Left lung (tissue), 10 donors: ENCODE results near the gene SLC12A8. TPM values are rescaled to one million over a fixed set of nuclear protein-coding genes. Genes with fewer than 3 reads are reported as not detected.
A peak's percentile ranks its signal among the peaks of the same experiment; 100 is the strongest.

Experiments
- ATAC-seq: fragments of 200-7000 bp; cut with Tn5 transposase; one replicate; pipeline ENCODE4 v1.9.1; 2020; ENCODE audit warnings: moderate library complexity
- DNase-seq, 4 donors: peaks; one replicate each; pipeline ENCODE4 v3.0.0-alpha.2; 2013 to 2020
- H3K27ac ChIP-seq, 2 donors: fragments of 200-600 bp; sonication (generic) in 1 of 2; one replicate each; pipeline versions ENCODE4 v1.5.0 to v1.8.0; 2020 to 2021
- H3K27me3 ChIP-seq, 2 donors: fragments of 200-600 bp; sonication (generic) in 1 of 2; one replicate each; pipeline versions ENCODE4 v1.5.0 to v1.8.0; 2020 to 2021
- H3K36me3 ChIP-seq, 2 donors: fragments of 200-600 bp; sonication (generic) in 1 of 2; one replicate each; pipeline versions ENCODE4 v1.5.0 to v1.8.0; 2020 to 2021
- H3K4me1 ChIP-seq, 2 donors: fragments of 200-600 bp; one replicate each; pipeline ENCODE4 v1.8.0; 2021
- H3K4me3 ChIP-seq, 2 donors: fragments of 200-600 bp; sonication (generic) in 1 of 2; one replicate each; pipeline versions ENCODE4 v1.5.0 to v1.8.0; 2020 to 2021; ENCODE audit warnings: mild to moderate bottlenecking in 1 of 2
- H3K9me3 ChIP-seq, 2 donors: fragments of 200-600 bp; sonication (generic) in 1 of 2; one replicate each; pipeline versions ENCODE4 v1.5.0 to v1.8.0; 2020 to 2021
- CTCF ChIP-seq, 2 donors: fragments of 200-600 bp; sonication (generic) in 1 of 2; IDR thresholded peaks; one replicate each; pipeline versions ENCODE4 v1.5.0 to v1.8.0; 2021; ENCODE audit warnings: antibody characterized with exemption in 2 of 2
- intact Hi-C, 2 donors: fragments of 100-400 bp; cut with DNase I; formaldehyde crosslinking; loops; one replicate each; pipeline versions ENCODE4 v1.11.2 to v1.14.2; 2022
- polyA plus RNA-seq, 6 donors: library from polyadenylated mRNA; unstranded; fragments of 120-200 nt; gene quantifications; one replicate each; pipeline ENCODE4 v1.2.1, GENCODE V29; 2013; ENCODE audit not compliant: insufficient read length in 6 of 6
- total RNA-seq, 2 donors: library from RNA; stranded (reverse); fragmentation: NEBNext Ultra II Directional; extraction: Animal tissue kit (Norgen Biotek cat#: 25700); gene quantifications; one replicate each; pipeline ENCODE4 v1.2.1, GENCODE V29; 2021
- donor health status: DM: no; HTN: yes; CAD: no.
- donor health status: DM: no; HTN: no; CAD: no.

SLC12A8 gene
- total and polyA plus RNA-seq, 8 donors, result 1.1 to 17.1 (median 1.6) TPM

GRCh38 chr3:125148016-125148812 lies 64.3 kb downstream of the SLC12A8 start:
- ATAC-seq (no peak), DNase-seq (no peak)
- Histone ChIP-seq H3K36me3 (no peaks in the 10 kb centered on the region), H3K9me3 (no peaks in the 10 kb centered on the region), H3K27me3 (no peaks in the 10 kb centered on the region), H3K27ac (peak overlapping the region in 1 of 2 donors; percentile 64), H3K4me3 (no peak overlapping the region), H3K4me1 (peaks cover 27 to 80% of the 10 kb centered on the region in 2 donors)
- intact Hi-C loops, result no loop called here
- TF ChIP-seq CTCF (IDR thresholded peaks at IDR 0.05), result no peak

- no peak for TF ChIP-seq CTCF (IDR thresholded peaks at IDR 0.05)
- Histone ChIP-seq H3K27me3 (no peaks in the 10 kb centered on the region), H3K9me3 (no peaks in the 10 kb centered on the region), H3K4me3 (no peak overlapping the region), H3K36me3 (no peaks in the 10 kb centered on the region), H3K27ac (peak overlapping the region; percentile 64 to 65), H3K4me1 (peaks cover 30 to 87% of the 10 kb centered on the region in 2 donors)
- intact Hi-C loops, result no loop called here
- ATAC-seq, result no peak
- no peak for DNase-seq
Measured at GRCh38 chr3:125147491-125147820, 65.1 kb downstream of the SLC12A8 start.

GRCh38 chr3:125146626-125147490 lies 65.7 kb downstream of the SLC12A8 start:
- H3K4me3 ChIP-seq, result no peak overlapping the region
- no peak for TF ChIP-seq CTCF (IDR thresholded peaks at IDR 0.05)
- intact Hi-C loops, result no loop called here
- peak; percentile 24 for ATAC-seq
- H3K9me3 ChIP-seq, result no peaks in the 10 kb centered on the region
- DNase-seq, result no peak
- peaks cover 34 to 87% of the 10 kb centered on the region in 2 donors for H3K4me1 ChIP-seq
- H3K27me3 ChIP-seq, result no peaks in the 10 kb centered on the region
- peak overlapping the region; percentile 64 to 65 for H3K27ac ChIP-seq
- H3K36me3 ChIP-seq, result no peaks in the 10 kb centered on the region

GRCh38 chr3:125145751-125146475 lies 66.6 kb downstream of the SLC12A8 start:
- Histone ChIP-seq H3K4me1 (peaks cover 41 to 89% of the 10 kb centered on the region in 2 donors), H3K36me3 (no peaks in the 10 kb centered on the region), H3K27me3 (no peaks in the 10 kb centered on the region), H3K4me3 (no peak overlapping the region), H3K27ac (peak overlapping the region; percentile 64 to 65), H3K9me3 (no peaks in the 10 kb centered on the region)
- DNase-seq (no peak), ATAC-seq (peak; percentile 4)
- TF ChIP-seq CTCF (IDR thresholded peaks at IDR 0.05), result no peak
- intact Hi-C loops, result no loop called here
